Upper lobe of left lung (tissue), 4 donors: Measurements from ENCODE around the gene DDX59.

Experiments
- CTCF ChIP-seq, 6 experiments: fragments of 450-650 bp in 4 of 6; fragments of 200-600 bp in 2 of 6; sonication (generic) in 2 of 6; IDR thresholded peaks; one replicate each; pipeline ENCODE4 v1.5.1; 2016 to 2019; ENCODE audit warnings: antibody characterized with exemption in 6 of 6
- POLR2A ChIP-seq, 4 donors: fragments of 450-650 bp; IDR thresholded peaks; one replicate each; pipeline ENCODE4 v1.5.1; 2016 to 2017; ENCODE audit warnings: antibody characterized with exemption in 4 of 4, mild to moderate bottlenecking in 2 of 4
- POLR2AphosphoS5 ChIP-seq, 2 donors: sonication (generic); formaldehyde crosslinking; IDR thresholded peaks; one replicate each; pipeline ENCODE4 v1.5.1; 2017; ENCODE audit warnings: antibody characterized with exemption in 2 of 2

DNA sequence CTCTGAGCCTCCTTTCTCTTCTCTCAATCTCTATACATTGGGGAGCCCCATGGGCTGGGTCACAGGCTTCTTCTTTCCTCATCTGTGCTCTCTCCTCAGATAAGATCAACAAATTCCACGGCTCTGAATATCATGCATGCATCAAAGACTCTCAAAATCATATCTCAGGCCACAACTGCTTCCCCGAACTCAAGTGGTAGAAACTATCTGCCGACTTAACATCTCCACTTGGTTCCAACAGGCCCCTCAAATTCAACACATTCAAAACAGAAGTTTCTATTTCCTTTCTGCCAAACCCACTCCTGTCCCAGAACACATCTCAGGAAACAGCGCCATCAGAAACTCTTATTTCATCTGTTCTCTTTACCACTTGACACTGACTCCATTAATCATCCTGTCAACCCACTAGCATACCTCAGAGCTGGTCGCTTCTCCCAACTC is 16.7 kb downstream of the DDX59 start:
- TF ChIP-seq CTCF (IDR thresholded peaks at IDR 0.05) (no peak), POLR2AphosphoS5 (IDR thresholded peaks at IDR 0.05) (no peak), POLR2A (IDR thresholded peaks at IDR 0.05) (no peak)
